Measurements from ENCODE around the gene TMEM134.

DNA sequence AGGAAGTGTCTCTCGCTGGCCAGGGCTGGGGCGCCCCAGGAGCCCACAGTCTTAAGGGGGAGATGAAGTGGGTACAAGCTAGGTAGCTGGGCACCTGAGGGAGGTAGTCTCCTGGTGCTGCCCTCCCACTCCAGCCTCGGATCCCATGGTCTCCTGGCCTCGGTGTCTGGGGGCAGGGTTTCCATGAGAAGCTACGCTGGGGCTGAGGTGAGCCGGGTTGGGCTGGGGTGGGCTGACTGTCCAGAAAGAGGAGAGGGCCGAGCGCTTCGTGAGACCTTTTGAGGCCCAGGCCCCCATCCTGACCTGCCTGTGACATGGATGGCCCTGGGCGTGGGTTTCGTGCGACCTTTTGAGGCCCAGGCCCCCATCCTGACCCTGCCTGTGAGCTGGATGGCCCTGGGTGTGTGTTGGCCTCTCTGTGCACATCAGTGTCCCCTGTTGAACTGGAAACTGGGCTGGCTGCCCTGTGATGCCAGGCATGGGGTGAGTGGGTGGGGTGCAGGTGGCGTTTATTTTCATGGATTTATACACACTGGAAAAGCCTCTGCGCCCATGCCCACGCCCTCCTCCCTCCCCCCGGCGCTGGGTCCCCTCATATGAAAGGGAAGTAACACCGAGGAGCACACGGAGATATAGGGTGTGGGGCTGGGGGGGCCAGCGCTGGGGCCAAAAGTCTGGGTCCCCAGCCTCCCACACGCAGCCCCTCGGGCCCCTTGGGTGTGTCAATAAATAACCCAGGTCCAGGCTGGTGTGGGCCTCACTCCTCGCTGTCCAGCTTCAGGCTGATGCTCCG, 22.4 kb upstream of the TMEM134 start:
- TF ChIP-seq, protein P1, sequence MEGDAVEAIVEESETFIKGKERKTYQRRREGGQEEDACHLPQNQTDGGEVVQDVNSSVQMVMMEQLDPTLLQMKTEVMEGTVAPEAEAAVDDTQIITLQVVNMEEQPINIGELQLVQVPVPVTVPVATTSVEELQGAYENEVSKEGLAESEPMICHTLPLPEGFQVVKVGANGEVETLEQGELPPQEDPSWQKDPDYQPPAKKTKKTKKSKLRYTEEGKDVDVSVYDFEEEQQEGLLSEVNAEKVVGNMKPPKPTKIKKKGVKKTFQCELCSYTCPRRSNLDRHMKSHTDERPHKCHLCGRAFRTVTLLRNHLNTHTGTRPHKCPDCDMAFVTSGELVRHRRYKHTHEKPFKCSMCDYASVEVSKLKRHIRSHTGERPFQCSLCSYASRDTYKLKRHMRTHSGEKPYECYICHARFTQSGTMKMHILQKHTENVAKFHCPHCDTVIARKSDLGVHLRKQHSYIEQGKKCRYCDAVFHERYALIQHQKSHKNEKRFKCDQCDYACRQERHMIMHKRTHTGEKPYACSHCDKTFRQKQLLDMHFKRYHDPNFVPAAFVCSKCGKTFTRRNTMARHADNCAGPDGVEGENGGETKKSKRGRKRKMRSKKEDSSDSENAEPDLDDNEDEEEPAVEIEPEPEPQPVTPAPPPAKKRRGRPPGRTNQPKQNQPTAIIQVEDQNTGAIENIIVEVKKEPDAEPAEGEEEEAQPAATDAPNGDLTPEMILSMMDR (IDR thresholded peaks at IDR 0.05), result no peak
- TF ChIP-seq POLR2A (IDR thresholded peaks at IDR 0.05), result no peak

Measured in esophagus squamous epithelium (tissue), 4 donors.